ENCODE data around the gene SPCS2.

Gene SPCS2

GRCh38 chr11:74948898-74949752 lies at the start of gene SPCS2, which contains the start of gene XRRA1:
Gene SPCS2 (plus strand): TSS chr11:74949266. CDS start chr11:74949286, 20 bp downstream.
Gene XRRA1 (minus strand): TSS chr11:74949091. CDS start chr11:74940878, 8,213 bp downstream.
- peak; percentile 95 for DNase-seq

GRCh38 chr11:74902342-74902741 lies 46.7 kb upstream of the SPCS2 start:
- no peak for DNase-seq

- no peak for DNase-seq
Observed at GRCh38 chr11:74905326-74905725, 43.7 kb upstream of the SPCS2 start.

- DNase-seq: no peak
Observed at GRCh38 chr11:74909385-74909784, 39.7 kb upstream of the SPCS2 start.

GRCh38 chr11:74909812-74910211 lies 39.3 kb upstream of the SPCS2 start:
- no peak for DNase-seq

- no peak for DNase-seq
Observed at GRCh38 chr11:74923125-74923524, 25.9 kb upstream of the SPCS2 start.

- DNase-seq: no peak
Observed at GRCh38 chr11:74925281-74925680, 23.8 kb upstream of the SPCS2 start.

GRCh38 chr11:74926304-74927030 lies 22.6 kb upstream of the SPCS2 start:
- DNase-seq: no peak

GRCh38 chr11:74927496-74927895 lies 21.6 kb upstream of the SPCS2 start:
- no peak for DNase-seq

- DNase-seq: peak; percentile 23
Observed at GRCh38 chr11:74929431-74930363, 19.4 kb upstream of the SPCS2 start.

- DNase-seq: no peak
Observed at GRCh38 chr11:74932169-74932568, 16.9 kb upstream of the SPCS2 start.

GRCh38 chr11:74932797-74933196 lies 16.3 kb upstream of the SPCS2 start:
- no peak for DNase-seq

- DNase-seq: no peak
Observed at GRCh38 chr11:74933765-74934164, 15.3 kb upstream of the SPCS2 start.

GRCh38 chr11:74935285-74935684 lies 13.8 kb upstream of the SPCS2 start:
- no peak for DNase-seq

- no peak for DNase-seq
Observed at GRCh38 chr11:74936087-74936486, 13.0 kb upstream of the SPCS2 start.

- no peak for DNase-seq
Observed at GRCh38 chr11:74936976-74937375, 12.1 kb upstream of the SPCS2 start.

- DNase-seq: no peak
Observed at GRCh38 chr11:74937696-74938475, 11.2 kb upstream of the SPCS2 start.

GRCh38 chr11:74941492-74941891 lies 7.6 kb upstream of the SPCS2 start:
- DNase-seq: no peak

GRCh38 chr11:74942073-74942759 lies 6.8 kb upstream of the SPCS2 start:
- no peak for DNase-seq

- DNase-seq: no peak
Observed at GRCh38 chr11:74948546-74948897, 544 bp upstream of the SPCS2 start.

- DNase-seq: no peak
Observed at GRCh38 chr11:74949753-74950137, 679 bp downstream of the SPCS2 start.

Data from activated T-cell treated with anti-CD3 and anti-CD28 coated beads, Interleukin-2, amount 50 U/mL, for 1 hour (primary cell).